IMR-90 (cell line): Measurements from ENCODE around the gene SSNA1.

Experiments
- BHLHE40 ChIP-seq: fragments of 150-350 bp; IDR thresholded peaks from 2 replicates; pipeline ENCODE4 v1.6.1; 2016; ENCODE audit warnings: mild to moderate bottlenecking, low read depth, low read length
- CEBPB ChIP-seq: IDR thresholded peaks from 2 replicates; pipeline ENCODE4 v1.6.1; 2012; ENCODE audit warnings: low read depth, low read length, improper control_type of control experiment
- CHD1 ChIP-seq: IDR thresholded peaks from 2 replicates; pipeline ENCODE4 v1.6.1; 2012; ENCODE audit warnings: low read depth, low read length, improper control_type of control experiment
- FOS ChIP-seq: fragments of 150-350 bp; IDR thresholded peaks from 2 replicates; pipeline ENCODE4 v1.6.1; 2016; ENCODE audit warnings: low read depth, low read length
- MAZ ChIP-seq: IDR thresholded peaks from 2 replicates; pipeline ENCODE4 v1.6.1; 2012; ENCODE audit warnings: low read depth, mild to moderate bottlenecking, low read length, improper control_type of control experiment, moderate library complexity, borderline replicate concordance
- MXI1 ChIP-seq: IDR thresholded peaks from 2 replicates; pipeline ENCODE4 v1.6.1; 2012; ENCODE audit warnings: low read depth, mild to moderate bottlenecking, low read length, moderate library complexity, borderline replicate concordance
- NFE2L2 ChIP-seq: fragments of 150-350 bp; IDR thresholded peaks from 2 replicates; pipeline ENCODE4 v1.6.1; 2016; ENCODE audit warnings: low read depth, mild to moderate bottlenecking, low read length
- POLR2A ChIP-seq: IDR thresholded peaks from 2 replicates; pipeline ENCODE4 v1.6.1; 2012; ENCODE audit warnings: mild to moderate bottlenecking, low read depth, low read length
- RAD21 ChIP-seq: IDR thresholded peaks from 2 replicates; pipeline ENCODE4 v1.6.1; 2012; ENCODE audit warnings: low read length, improper control_type of control experiment
- RFX5 ChIP-seq: IDR thresholded peaks from 2 replicates; pipeline ENCODE4 v1.8.0; 2012; ENCODE audit warnings: low read depth, mild to moderate bottlenecking, low read length, moderate library complexity
- SMC3 ChIP-seq: fragments of 150-350 bp; IDR thresholded peaks from 2 replicates; pipeline ENCODE4 v1.6.1; 2016; ENCODE audit warnings: low read depth, mild to moderate bottlenecking, antibody characterized with exemption, low read length, moderate library complexity
- TF ChIP-seq, protein P1 (sequence below): conservative IDR thresholded peaks from 2 replicates; pipeline ENCODE4 v1.5.1; 2012; ENCODE audit warnings: mild to moderate bottlenecking, low read depth, low read length, improper control_type of control experiment

DNA sequence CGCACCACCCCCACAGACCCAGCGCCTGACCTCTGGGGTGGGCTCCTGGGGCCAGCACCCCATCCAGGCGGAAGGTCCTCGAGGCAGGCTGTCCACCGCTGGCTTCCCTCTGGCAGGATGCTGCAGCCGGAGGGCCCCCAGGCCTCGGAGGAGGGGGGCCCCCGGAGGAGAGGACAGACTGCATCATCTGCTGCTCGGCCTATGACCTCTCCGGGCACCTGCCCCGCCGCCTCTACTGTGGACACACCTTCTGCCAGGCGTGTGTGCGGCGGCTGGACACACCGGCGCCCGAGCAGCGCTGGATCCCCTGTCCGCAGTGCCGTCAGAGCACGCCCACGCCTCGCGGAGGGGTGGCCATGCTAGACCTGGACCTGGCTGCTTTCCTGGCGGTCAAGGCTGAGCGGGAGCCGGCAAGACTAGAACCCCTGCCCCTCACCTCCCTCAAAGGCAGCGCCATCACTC lies 40.1 kb downstream of the SSNA1 start:
- TF ChIP-seq FOS (no peak), BHLHE40 (no peak), POLR2A (no peak), CEBPB (no peak), RFX5 (no peak), RAD21 (no peak), CHD1 (no peak), MXI1 (no peak), SMC3 (no peak), MAZ (no peak), NFE2L2 (no peak)
- TF ChIP-seq, protein P1, sequence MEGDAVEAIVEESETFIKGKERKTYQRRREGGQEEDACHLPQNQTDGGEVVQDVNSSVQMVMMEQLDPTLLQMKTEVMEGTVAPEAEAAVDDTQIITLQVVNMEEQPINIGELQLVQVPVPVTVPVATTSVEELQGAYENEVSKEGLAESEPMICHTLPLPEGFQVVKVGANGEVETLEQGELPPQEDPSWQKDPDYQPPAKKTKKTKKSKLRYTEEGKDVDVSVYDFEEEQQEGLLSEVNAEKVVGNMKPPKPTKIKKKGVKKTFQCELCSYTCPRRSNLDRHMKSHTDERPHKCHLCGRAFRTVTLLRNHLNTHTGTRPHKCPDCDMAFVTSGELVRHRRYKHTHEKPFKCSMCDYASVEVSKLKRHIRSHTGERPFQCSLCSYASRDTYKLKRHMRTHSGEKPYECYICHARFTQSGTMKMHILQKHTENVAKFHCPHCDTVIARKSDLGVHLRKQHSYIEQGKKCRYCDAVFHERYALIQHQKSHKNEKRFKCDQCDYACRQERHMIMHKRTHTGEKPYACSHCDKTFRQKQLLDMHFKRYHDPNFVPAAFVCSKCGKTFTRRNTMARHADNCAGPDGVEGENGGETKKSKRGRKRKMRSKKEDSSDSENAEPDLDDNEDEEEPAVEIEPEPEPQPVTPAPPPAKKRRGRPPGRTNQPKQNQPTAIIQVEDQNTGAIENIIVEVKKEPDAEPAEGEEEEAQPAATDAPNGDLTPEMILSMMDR, result no peak
